Thyroid gland (tissue), 4 donors: Measurements from ENCODE around the gene AP4B1. TPM values are rescaled to one million over a fixed set of nuclear protein-coding genes. Genes with fewer than 3 reads are reported as not detected.

Source experiments
- DNase-seq, 2 donors: peaks; one replicate each; pipeline ENCODE4 v3.0.0-alpha.2; 2019
- H3K27ac ChIP-seq, 3 donors: fragments of 200-600 bp; sonication (generic); 1 replicate in 2 of 3; 2 replicates in 1 of 3; pipeline ENCODE4 v1.5.1; 2016 to 2019; ENCODE audit warnings: mild to moderate bottlenecking in 1 of 3, moderate library complexity in 1 of 3
- H3K27me3 ChIP-seq: fragments of 200-600 bp; sonication (generic); one replicate; pipeline ENCODE4 v1.5.1; 2019
- H3K36me3 ChIP-seq, 2 donors: fragments of 200-600 bp; sonication (generic); one replicate each; pipeline ENCODE4 v1.5.1; 2016 to 2019
- H3K4me1 ChIP-seq, 2 donors: fragments of 200-600 bp; sonication (generic); one replicate each; pipeline ENCODE4 v1.5.1; 2017 to 2019
- H3K4me3 ChIP-seq, 3 donors: fragments of 200-600 bp; sonication (generic); replicated peaks in 1 of 3; 1 replicate in 2 of 3; 2 replicates in 1 of 3; pipeline ENCODE4 v1.5.1; 2016; ENCODE audit warnings: mild to moderate bottlenecking in 1 of 3
- H3K9me3 ChIP-seq: fragments of 200-600 bp; sonication (generic); one replicate; pipeline ENCODE4 v1.5.1; 2017
- POLR2A ChIP-seq, 2 donors: fragments of 450-650 bp; IDR thresholded peaks; one replicate each; pipeline ENCODE4 v1.6.1; 2017; ENCODE audit warnings: antibody characterized with exemption in 2 of 2, mild to moderate bottlenecking in 2 of 2, moderate library complexity in 1 of 2
- WGBS, 2 donors: methylation state at CpG; one replicate each; pipeline ENCODE4 v1.1.5; 2017; 5-methylcytosine and 5-hydroxymethylcytosine counted together
- intact Hi-C: fragments of 100-400 bp; cut with DNase I; formaldehyde crosslinking; loops from one replicate; pipeline ENCODE4 v1.15.1; 2023
- total RNA-seq, 4 donors: library from RNA; depleted of rRNA; stranded (reverse); fragments of >200 nt; gene quantifications; one replicate each; pipeline ENCODE4 v1.2.3, GENCODE V29; 2016
- TF ChIP-seq, protein P1 (sequence below), 6 experiments: fragments of 200-600 bp in 3 of 6; fragments of 450-650 bp in 3 of 6; sonication (generic) in 3 of 6; IDR thresholded peaks; one replicate each; pipeline ENCODE4 v1.5.1; 2016 to 2019; ENCODE audit warnings: antibody characterized with exemption in 6 of 6, mild to moderate bottlenecking in 2 of 6, inconsistent platforms in 1 of 6, moderate library complexity in 1 of 6

AP4B1 gene
- total RNA-seq, 4 donors from 2014 or later: 9.7 to 14.8 (median 14.0) TPM

DNA sequence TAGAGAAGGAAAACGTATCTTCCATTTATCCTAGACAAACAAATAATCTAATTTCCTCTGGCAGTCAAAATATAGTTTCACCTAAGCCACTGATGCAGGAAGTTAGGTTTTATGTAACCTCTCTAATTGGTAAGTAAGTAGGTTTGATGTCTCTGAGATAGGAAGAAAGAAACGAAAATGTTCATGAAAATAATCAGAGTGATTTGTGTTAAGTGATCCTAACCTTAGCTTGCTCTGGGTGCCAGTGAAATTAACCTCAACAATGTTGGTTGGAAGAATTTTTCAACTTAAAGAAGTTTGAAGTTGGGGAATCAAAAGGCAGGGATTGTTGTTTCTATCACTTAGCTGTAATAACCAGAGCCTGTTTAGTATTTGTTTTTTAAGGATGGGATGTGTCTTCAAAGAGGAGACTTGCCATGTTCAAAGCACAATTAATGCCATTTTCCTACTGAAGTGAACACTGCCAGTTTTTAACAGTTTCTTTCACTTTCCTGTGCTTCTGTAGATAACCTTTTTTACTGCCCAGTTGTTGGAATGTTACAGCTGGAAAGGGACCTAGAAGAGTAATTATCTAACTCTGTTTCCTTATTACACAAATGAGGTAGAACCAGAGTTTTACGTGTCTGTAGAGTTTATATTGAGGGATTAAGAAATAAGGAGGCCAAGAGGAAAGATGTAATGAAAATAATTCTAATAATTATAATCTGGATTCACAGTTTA is 42.9 kb upstream of the AP4B1 start:
- TF ChIP-seq, protein P1, sequence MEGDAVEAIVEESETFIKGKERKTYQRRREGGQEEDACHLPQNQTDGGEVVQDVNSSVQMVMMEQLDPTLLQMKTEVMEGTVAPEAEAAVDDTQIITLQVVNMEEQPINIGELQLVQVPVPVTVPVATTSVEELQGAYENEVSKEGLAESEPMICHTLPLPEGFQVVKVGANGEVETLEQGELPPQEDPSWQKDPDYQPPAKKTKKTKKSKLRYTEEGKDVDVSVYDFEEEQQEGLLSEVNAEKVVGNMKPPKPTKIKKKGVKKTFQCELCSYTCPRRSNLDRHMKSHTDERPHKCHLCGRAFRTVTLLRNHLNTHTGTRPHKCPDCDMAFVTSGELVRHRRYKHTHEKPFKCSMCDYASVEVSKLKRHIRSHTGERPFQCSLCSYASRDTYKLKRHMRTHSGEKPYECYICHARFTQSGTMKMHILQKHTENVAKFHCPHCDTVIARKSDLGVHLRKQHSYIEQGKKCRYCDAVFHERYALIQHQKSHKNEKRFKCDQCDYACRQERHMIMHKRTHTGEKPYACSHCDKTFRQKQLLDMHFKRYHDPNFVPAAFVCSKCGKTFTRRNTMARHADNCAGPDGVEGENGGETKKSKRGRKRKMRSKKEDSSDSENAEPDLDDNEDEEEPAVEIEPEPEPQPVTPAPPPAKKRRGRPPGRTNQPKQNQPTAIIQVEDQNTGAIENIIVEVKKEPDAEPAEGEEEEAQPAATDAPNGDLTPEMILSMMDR (IDR thresholded peaks at IDR 0.05): no peak
- no peak for TF ChIP-seq POLR2A (IDR thresholded peaks at IDR 0.05)
- WGBS, 2 donors: 14 to 15% methylated on average over 3 of the region's 3 CpGs
- Histone ChIP-seq H3K4me3 (no peak overlapping the region), H3K27ac (peak overlapping the region; percentile 31 to 72 (median 34)), H3K27me3 (no peaks in the 10 kb centered on the region), H3K36me3 (peaks cover 0 to 4% of the 10 kb centered on the region in 2 donors), H3K9me3 (no peaks in the 10 kb centered on the region), H3K4me1 (peaks cover 31 to 37% of the 10 kb centered on the region in 2 donors)
- intact Hi-C loops: no loop called here
- DNase-seq: no peak

DNA sequence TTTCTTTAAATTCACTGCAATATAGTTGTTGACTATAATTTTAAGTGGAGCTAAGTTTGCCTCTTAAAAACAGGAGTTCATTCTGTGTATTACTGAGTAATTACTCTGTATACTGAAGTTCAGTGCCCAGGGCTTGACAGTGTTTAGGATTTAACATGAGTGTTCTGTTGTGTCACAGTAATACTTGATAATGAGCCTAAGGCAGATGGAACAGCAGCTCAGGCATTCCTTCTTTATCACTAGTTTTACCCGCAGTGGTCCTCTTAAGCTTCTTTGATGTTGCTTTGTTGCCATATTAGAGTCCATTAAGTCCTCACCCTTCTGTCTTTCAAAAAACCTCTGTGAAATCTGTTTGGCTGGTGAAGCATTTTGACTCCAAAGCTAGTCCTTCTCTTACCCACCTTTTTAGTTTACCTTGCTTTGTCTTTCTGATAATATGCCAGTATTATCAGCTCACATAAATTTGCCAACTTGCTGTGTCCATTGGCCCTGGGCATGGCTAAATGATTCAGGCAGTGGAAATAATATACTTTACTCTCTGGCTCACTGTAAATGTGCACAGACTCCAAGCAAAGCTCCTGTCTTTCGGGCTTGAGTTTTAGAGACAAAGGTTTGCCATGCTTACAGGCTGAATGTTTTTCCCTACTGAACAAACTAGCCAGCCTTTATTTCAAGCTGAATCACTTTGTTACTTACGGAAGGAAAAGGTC is 42.2 kb upstream of the AP4B1 start:
- Histone ChIP-seq H3K27ac (peak overlapping the region in 2 of 3 donors; percentile 31 to 72), H3K27me3 (no peaks in the 10 kb centered on the region), H3K36me3 (peaks cover 0 to 4% of the 10 kb centered on the region in 2 donors), H3K4me1 (peaks cover 31 to 34% of the 10 kb centered on the region in 2 donors), H3K9me3 (no peaks in the 10 kb centered on the region), H3K4me3 (no peak overlapping the region)
- intact Hi-C loops: no loop called here
- no peak for DNase-seq
- TF ChIP-seq, protein P1 (IDR thresholded peaks at IDR 0.05): no peak
- TF ChIP-seq POLR2A (IDR thresholded peaks at IDR 0.05): no peak
- WGBS, 2 donors: 33 to 38% methylated on average over 3 of the region's 3 CpGs

DNA sequence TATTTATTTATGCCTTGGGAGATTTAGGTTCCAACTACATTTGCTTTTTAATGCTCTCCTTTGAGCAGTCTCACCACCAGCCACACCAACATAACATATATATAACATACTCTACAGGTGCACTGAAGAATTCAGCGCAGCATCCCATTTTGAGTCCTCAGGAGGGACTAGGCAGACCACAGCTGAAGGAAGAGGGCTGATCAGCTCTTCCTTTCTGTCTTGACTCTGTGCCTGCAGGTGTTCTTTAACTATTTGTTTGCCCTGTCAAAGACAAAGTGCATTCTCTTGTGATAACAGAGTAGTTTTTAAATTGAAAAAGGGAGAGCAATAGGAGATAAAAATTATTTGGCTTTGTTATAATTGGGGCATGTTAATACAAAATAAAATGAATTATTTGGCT is 41.5 kb upstream of the AP4B1 start:
- Histone ChIP-seq H3K9me3 (no peaks in the 10 kb centered on the region), H3K27me3 (no peaks in the 10 kb centered on the region), H3K27ac (no peak overlapping the region), H3K4me3 (no peak overlapping the region), H3K36me3 (peaks cover 4 to 6% of the 10 kb centered on the region in 2 donors), H3K4me1 (peaks cover 31 to 34% of the 10 kb centered on the region in 2 donors)
- no peak for DNase-seq
- 82 to 93% methylated on average over 1 of the region's 1 CpG for WGBS, 2 donors
- intact Hi-C loops: no loop called here
- TF ChIP-seq POLR2A (IDR thresholded peaks at IDR 0.05): no peak
- TF ChIP-seq, protein P1 (IDR thresholded peaks at IDR 0.05): no peak

DNA sequence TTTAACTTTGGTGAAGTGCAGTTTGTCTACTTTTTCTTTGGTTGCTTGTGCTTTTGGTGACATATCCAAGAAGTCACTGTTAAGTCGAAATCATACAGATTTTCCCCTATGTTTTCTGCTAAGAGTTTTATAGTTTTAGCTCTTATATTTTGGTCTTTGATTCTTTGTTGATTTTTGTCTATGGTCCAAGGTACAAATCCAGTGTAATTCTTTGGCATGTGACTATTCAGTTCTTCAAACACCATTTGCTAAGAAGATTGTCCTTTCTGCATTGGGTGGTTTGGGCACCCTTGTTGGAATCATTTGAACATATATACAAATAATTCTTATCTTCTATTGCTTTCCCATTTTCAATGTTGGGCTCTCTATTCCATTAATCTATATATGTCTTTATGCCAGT is 40.7 kb upstream of the AP4B1 start:
- DNase-seq: no peak
- H3K27ac ChIP-seq: no peak overlapping the region
- peaks cover 11 to 13% of the 10 kb centered on the region in 2 donors for H3K36me3 ChIP-seq
- intact Hi-C loops: no loop called here
- H3K4me1 ChIP-seq: peaks cover 31 to 34% of the 10 kb centered on the region in 2 donors
- H3K27me3 ChIP-seq: no peaks in the 10 kb centered on the region
- 96 to 97% methylated on average over 1 of the region's 1 CpG for WGBS, 2 donors
- no peaks in the 10 kb centered on the region for H3K9me3 ChIP-seq
- H3K4me3 ChIP-seq: no peak overlapping the region
- TF ChIP-seq, protein P1 (IDR thresholded peaks at IDR 0.05): no peak
